DOHH2 (cell line): Measurements from ENCODE around the gene COPZ1.

ENCODE experiments used
- CTCF ChIP-seq: fragments of 200-600 bp; sonication (generic); IDR thresholded peaks from one replicate; pipeline ENCODE4 v1.5.1; 2014; ENCODE audit warnings: antibody characterized with exemption, mild to moderate bottlenecking, low read depth, low read length; ENCODE audit not compliant: poor library complexity, severe bottlenecking
- EZH2phosphoT487 ChIP-seq: fragments of 200-600 bp; sonication (generic); IDR thresholded peaks from 2 replicates; pipeline ENCODE4 v1.6.1; 2017; ENCODE audit warnings: borderline replicate concordance, mild to moderate bottlenecking, antibody characterized with exemption, low read length, moderate library complexity, mixed read lengths

GRCh38 chr12:54279227-54279631, 45.7 kb upstream of the COPZ1 start:
- TF ChIP-seq CTCF = no peak
- TF ChIP-seq EZH2phosphoT487 = no peak
